Stimulated activated naive CD8-positive, alpha-beta T cell treated with anti-CD3 and anti-CD28 coated beads, Interleukin-15, Interleukin-2, amounts not matched to agents 100 U/mL and 50 U/mL, for 24 hours (primary cell): Measurements from ENCODE around the gene GIPR.
"Not testable (repeated sequence)": the region's sequence is repeated elsewhere in the genome, so short reads cannot be mapped to it uniquely, and the experiment has no call there.

Experiments
- ATAC-seq: fragments of 150-1000 bp; cut with Tn5 transposase; one replicate; pipeline ENCODE4 v1.10.0; 2021
- DNase-seq: peaks from one replicate; pipeline ENCODE4 v3.0.0; 2021

The GIPR gene

GRCh38 chr19:45645631-45646344 lies 22.2 kb upstream of the GIPR start:
- DNase-seq: peak; percentile 84
- ATAC-seq: peak; percentile 34

GRCh38 chr19:45646345-45646698 lies 21.7 kb upstream of the GIPR start:
- ATAC-seq: no peak
- DNase-seq: no peak

- ATAC-seq: no peak
Measured at GRCh38 chr19:45650722-45651121, 17.3 kb upstream of the GIPR start.

GRCh38 chr19:45653634-45654033 lies 14.4 kb upstream of the GIPR start:
- ATAC-seq: no peak
- DNase-seq: no peak

More at GRCh38 chr19:45650722-45651121, 17.3 kb upstream of the GIPR start:
- no peak for DNase-seq

GRCh38 chr19:45655073-45655472 lies 12.9 kb upstream of the GIPR start:
- ATAC-seq (no peak), DNase-seq (no peak)

- no peak for DNase-seq
- no peak for ATAC-seq
Measured at GRCh38 chr19:45657520-45658167, 10.4 kb upstream of the GIPR start.

GRCh38 chr19:45659096-45659729 lies 8.8 kb upstream of the GIPR start:
- no peak for DNase-seq
- ATAC-seq: no peak

- ATAC-seq (no peak), DNase-seq (no peak)
Measured at GRCh38 chr19:45660636-45661035, 7.4 kb upstream of the GIPR start.

- no peak for DNase-seq
- no peak for ATAC-seq
Measured at GRCh38 chr19:45663800-45664199, 4.2 kb upstream of the GIPR start.

- DNase-seq: no peak
- ATAC-seq: no peak
Measured at GRCh38 chr19:45664575-45664974, 3.4 kb upstream of the GIPR start.

- DNase-seq (peak; percentile 40), ATAC-seq (no peak)
Measured at GRCh38 chr19:45668342-45668871, 386 bp downstream of the GIPR start.

- ATAC-seq: peak; percentile 14
- DNase-seq: peak; percentile 86
Measured at GRCh38 chr19:45670670-45671453, 2.8 kb downstream of the GIPR start.

- no peak for DNase-seq
- no peak for ATAC-seq
Measured at GRCh38 chr19:45674946-45675345, 6.9 kb downstream of the GIPR start.

- DNase-seq (peak; percentile 60), ATAC-seq (peak; percentile 21)
Measured at GRCh38 chr19:45676851-45677263, 8.8 kb downstream of the GIPR start.

GRCh38 chr19:45677351-45678230 lies 9.6 kb downstream of the GIPR start:
- DNase-seq (peak; percentile 88), ATAC-seq (peak; percentile 59)

- ATAC-seq (peak; percentile 90), DNase-seq (peak; percentile 88)
Measured at GRCh38 chr19:45681391-45682015, 13.5 kb downstream of the GIPR start.

- ATAC-seq (no peak), DNase-seq (no peak)
Measured at GRCh38 chr19:45682117-45682516, 14.1 kb downstream of the GIPR start.

- ATAC-seq: no peak
- no peak for DNase-seq
Measured at GRCh38 chr19:45682908-45683307, 14.9 kb downstream of the GIPR start.

GRCh38 chr19:45685045-45685444 lies 17.0 kb downstream of the GIPR start:
- not testable (repeated sequence) for ATAC-seq, DNase-seq

- ATAC-seq (no peak), DNase-seq (no peak)
Measured at GRCh38 chr19:45687599-45687998, 19.6 kb downstream of the GIPR start.
